Right lobe of liver (tissue), 6 donors: ENCODE results near the gene TNNI3. TPM values are rescaled to one million over a fixed set of nuclear protein-coding genes. Genes with fewer than 3 reads are reported as not detected.
A peak's percentile ranks its signal among the peaks of the same experiment; 100 is the strongest.

Experiments used
- ATAC-seq, 4 donors: fragments of 200-7000 bp; cut with Tn5 transposase; one replicate each; pipeline ENCODE4 v1.9.1; 2020; ENCODE audit warnings: mild to moderate bottlenecking in 4 of 4, moderate library complexity in 4 of 4
- DNase-seq, 3 donors: peaks; one replicate each; pipeline ENCODE4 v3.0.0-alpha.2; 2020
- H3K27ac ChIP-seq, 3 donors: fragments of 200-600 bp; one replicate each; pipeline ENCODE4 v1.8.0; 2022
- H3K27me3 ChIP-seq, 2 donors: fragments of 200-600 bp; one replicate each; pipeline ENCODE4 v1.8.0; 2022
- H3K36me3 ChIP-seq, 4 donors: fragments of 200-600 bp; sonication (generic) in 1 of 4; one replicate each; pipeline versions ENCODE4 v1.5.1 to v1.8.0; 2017 to 2022; ENCODE audit warnings: control low read depth in 1 of 4
- H3K4me1 ChIP-seq, 4 donors: fragments of 200-600 bp; sonication (generic) in 1 of 4; one replicate each; pipeline versions ENCODE4 v1.5.1 to v1.8.0; 2017 to 2022; ENCODE audit warnings: control low read depth in 1 of 4
- H3K4me3 ChIP-seq, 3 donors: fragments of 200-600 bp; one replicate each; pipeline ENCODE4 v1.8.0; 2022
- H3K9me3 ChIP-seq, 4 donors: fragments of 200-600 bp; sonication (generic) in 1 of 4; one replicate each; pipeline versions ENCODE4 v1.5.1 to v1.8.0; 2017 to 2022; ENCODE audit warnings: control low read depth in 1 of 4
- CTCF ChIP-seq, 4 donors: fragments of 200-600 bp in 3 of 4; fragments of 450-650 bp in 1 of 4; IDR thresholded peaks; one replicate each; pipeline versions ENCODE4 v1.5.1 to v1.8.0; 2016 to 2022; ENCODE audit warnings: antibody characterized with exemption in 4 of 4, mild to moderate bottlenecking in 2 of 4
- POLR2A ChIP-seq: fragments of 450-650 bp; IDR thresholded peaks from one replicate; pipeline ENCODE4 v1.6.1; 2017; ENCODE audit warnings: antibody characterized with exemption, mild to moderate bottlenecking
- WGBS: methylation state at CpG from one replicate; pipeline ENCODE4 v1.1.6; 2018; ENCODE audit warnings: low coverage, low lambda C conversion rate; ENCODE audit not compliant: insufficient coverage; ENCODE audit errors: missing lambda C conversion rate; 5-methylcytosine and 5-hydroxymethylcytosine counted together
- intact Hi-C, 2 donors: fragments of 100-400 bp; cut with DNase I; formaldehyde crosslinking; loops; one replicate each; pipeline versions ENCODE4 v1.11.2 to v1.14.1; 2022
- total RNA-seq, 6 experiments: library from RNA; depleted of rRNA in 2 of 6; stranded (reverse); fragments of >200 nt in 2 of 6; fragmentation: NEBNext Ultra II Directional in 3 of 6; extraction: Animal tissue kit (Norgen Biotek cat#: 25700) in 3 of 6; gene quantifications; one replicate each; pipeline versions ENCODE4 v1.1.0 to v1.2.4, GENCODE V29; 2016 to 2023
- donor health status: DM: no; HTN: yes; CAD: no.
- donor health status: DM: no; HTN: no; CAD: no.
- donor health status: DM: no; HTN: no; CAD: no.
- donor health status: DM: no; HTN: yes; CAD: no.
- donor health status: DM: no; HTN: yes; CAD: no.

The TNNI3 gene
- total RNA-seq, 6 experiments from 2014 or later, result 0.43 to 0.83 (median 0.62) TPM; not detected in 3

DNA sequence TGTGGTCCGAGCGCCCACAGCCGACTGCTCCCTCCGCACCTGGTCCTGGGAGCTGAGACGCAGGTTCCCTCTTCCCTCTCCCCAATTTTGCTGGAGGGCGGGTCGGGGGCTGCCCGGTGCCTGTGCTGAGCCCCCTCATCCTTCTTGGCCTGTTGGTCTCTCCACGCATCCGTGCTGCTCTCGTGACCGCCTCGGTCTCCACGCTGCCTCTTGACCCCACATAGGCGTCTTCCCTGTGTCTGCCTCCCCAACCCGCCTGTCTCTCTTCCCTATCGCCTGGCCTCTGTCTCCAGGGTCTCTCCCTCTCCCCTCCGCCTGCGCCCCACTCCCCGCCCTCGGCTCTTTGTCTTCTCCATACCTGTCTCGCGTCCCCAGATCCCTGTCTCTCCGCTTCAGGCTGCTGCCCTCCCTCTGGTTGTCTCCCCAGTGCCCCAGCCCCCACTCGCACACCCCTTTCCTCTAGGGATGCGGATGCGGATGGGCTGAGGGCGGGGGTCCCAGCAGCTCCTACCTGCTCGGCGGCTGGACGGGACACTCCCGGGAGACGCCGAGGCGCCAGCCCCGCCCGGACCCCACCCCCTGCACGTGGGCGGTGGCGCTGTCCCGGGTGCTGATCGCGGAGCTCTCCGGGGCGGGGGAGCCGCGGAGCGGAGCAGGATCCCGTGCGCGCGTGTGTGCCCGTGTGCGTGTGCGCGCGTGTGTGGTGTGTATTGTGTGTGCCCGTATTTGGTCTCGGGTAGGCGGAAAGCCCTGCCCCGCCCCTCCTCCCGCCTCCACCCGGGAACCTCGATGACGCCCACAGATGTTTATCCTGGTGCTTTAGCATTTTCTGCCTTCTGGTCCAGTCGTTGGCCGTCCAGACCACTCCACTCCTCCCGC lies 22.3 kb upstream of the TNNI3 start, which contains the start of gene SYT5:
Gene SYT5, minus strand, starts transcription at position 684 of the 879 bp plus-strand sequence. CDS start 1,248 bp downstream, outside the sequence.
- 6% methylated on average over 24 of the region's 68 CpGs for WGBS
- H3K27ac ChIP-seq, result no peak within 1 kb of the TSS
- TF ChIP-seq POLR2A, result no peak
- no peak for TF ChIP-seq CTCF (IDR thresholded peaks at IDR 0.05)
- H3K36me3 ChIP-seq, result no peaks in the 10 kb centered on the region
- intact Hi-C loops, result no loop called here
- peak; percentile 65 to 83 (median 74) for ATAC-seq
- peak in 1 of 3 donors; percentile 49 for DNase-seq
- H3K9me3 ChIP-seq, result no peaks in the 10 kb centered on the region
- peak within 1 kb of the TSS in 1 of 3 donors; percentile 14 for H3K4me3 ChIP-seq
- H3K4me1 ChIP-seq, result peaks cover 0 to 13% (median 0%) of the 10 kb centered on the region in 4 donors
- H3K27me3 ChIP-seq, result peaks cover 0 to 18% of the 10 kb centered on the region in 2 donors

DNA sequence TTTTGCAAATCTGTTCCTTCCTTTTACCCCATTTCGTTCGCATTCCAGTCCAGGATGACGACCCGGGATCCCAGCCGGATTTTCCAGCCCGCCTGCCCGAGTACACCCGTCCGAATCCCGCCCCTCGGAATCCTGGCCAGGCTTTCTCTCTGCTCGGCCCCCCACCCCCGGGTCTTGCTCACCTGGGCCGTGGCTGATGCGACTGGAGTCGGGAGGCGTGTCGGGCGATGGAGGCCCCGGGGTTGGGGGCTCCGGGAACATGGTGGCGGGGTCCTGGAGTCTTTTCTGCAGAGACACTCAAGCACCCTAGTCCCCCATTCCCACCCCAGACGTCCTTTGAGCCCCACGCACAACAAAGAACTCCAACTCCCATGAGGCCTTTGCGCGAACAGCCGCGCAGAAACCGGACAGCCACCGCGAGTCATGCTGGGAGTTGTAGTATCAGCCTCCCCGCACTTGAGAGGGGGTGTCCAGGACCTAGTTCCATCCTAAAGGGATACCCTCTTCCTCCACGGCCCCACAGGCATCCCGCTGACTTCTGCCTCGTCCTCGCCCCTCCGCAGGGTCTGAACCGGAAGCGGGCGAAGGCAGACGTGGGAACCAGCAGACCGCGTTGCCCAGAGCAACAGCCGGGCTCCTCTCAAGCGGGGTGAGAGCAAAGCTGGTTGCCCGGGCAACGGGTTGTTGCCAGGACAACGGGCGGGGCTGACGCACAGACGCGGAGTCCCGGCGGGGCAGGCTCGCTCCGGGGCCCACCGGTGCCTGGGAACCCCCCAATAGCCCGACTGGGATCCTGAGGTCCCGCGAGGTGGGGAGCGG lies 21.5 kb upstream of the TNNI3 start:
- no peaks in the 10 kb centered on the region for H3K36me3 ChIP-seq
- no peak overlapping the region for H3K27ac ChIP-seq
- H3K27me3 ChIP-seq, result peaks cover 0 to 19% of the 10 kb centered on the region in 2 donors
- DNase-seq (peak in 2 of 3 donors; percentile 59 to 65), ATAC-seq (peak; percentile 53 to 79 (median 68))
- no peaks in the 10 kb centered on the region for H3K9me3 ChIP-seq
- intact Hi-C loops, result no loop called here
- WGBS, result 16% methylated on average over 17 of the region's 61 CpGs
- no peak for TF ChIP-seq CTCF (IDR thresholded peaks at IDR 0.05)
- no peak for TF ChIP-seq POLR2A
- H3K4me3 ChIP-seq, result peak overlapping the region in 1 of 3 donors; percentile 14
- peaks cover 0 to 13% (median 0%) of the 10 kb centered on the region in 4 donors for H3K4me1 ChIP-seq

GRCh38 chr19:55176076-55176475 lies 18.5 kb upstream of the TNNI3 start:
- H3K4me1 ChIP-seq, result peaks cover 0 to 13% (median 0%) of the 10 kb centered on the region in 4 donors
- no peak for DNase-seq
- no peaks in the 10 kb centered on the region for H3K9me3 ChIP-seq
- H3K27ac ChIP-seq, result no peak overlapping the region
- no peaks in the 10 kb centered on the region for H3K36me3 ChIP-seq
- no peak for ATAC-seq
- peaks cover 0 to 25% of the 10 kb centered on the region in 2 donors for H3K27me3 ChIP-seq
- WGBS, result 0% methylated on average over 1 of the region's 2 CpGs
- no peak for TF ChIP-seq CTCF (IDR thresholded peaks at IDR 0.05)
- no peak for TF ChIP-seq POLR2A
- intact Hi-C loops, result no loop called here
- H3K4me3 ChIP-seq, result no peak overlapping the region

GRCh38 chr19:55175117-55175867 lies 17.8 kb upstream of the TNNI3 start:
- intact Hi-C loops, result no loop called here
- H3K4me1 ChIP-seq, result peaks cover 0 to 13% (median 0%) of the 10 kb centered on the region in 4 donors
- DNase-seq (no peak), ATAC-seq (no peak)
- WGBS, result 67% methylated on average over 12 of the region's 43 CpGs
- H3K36me3 ChIP-seq, result no peaks in the 10 kb centered on the region
- H3K9me3 ChIP-seq, result no peaks in the 10 kb centered on the region
- TF ChIP-seq POLR2A (no peak), CTCF (IDR thresholded peaks at IDR 0.05) (no peak)
- no peak overlapping the region for H3K27ac ChIP-seq
- H3K4me3 ChIP-seq, result no peak overlapping the region
- H3K27me3 ChIP-seq, result peaks cover 0 to 25% of the 10 kb centered on the region in 2 donors
